Measurements from ENCODE around the gene HSBP1L1.
"Not testable (repeated sequence)": the region's sequence is repeated elsewhere in the genome, so short reads cannot be mapped to it uniquely, and the experiment has no call there.

HSBP1L1 gene

GRCh38 chr18:79945118-79946042 is 19.1 kb upstream of the HSBP1L1 start:
- DNase-seq = no peak

GRCh38 chr18:79947054-79947755 is 17.2 kb upstream of the HSBP1L1 start:
- DNase-seq = no peak

DNA sequence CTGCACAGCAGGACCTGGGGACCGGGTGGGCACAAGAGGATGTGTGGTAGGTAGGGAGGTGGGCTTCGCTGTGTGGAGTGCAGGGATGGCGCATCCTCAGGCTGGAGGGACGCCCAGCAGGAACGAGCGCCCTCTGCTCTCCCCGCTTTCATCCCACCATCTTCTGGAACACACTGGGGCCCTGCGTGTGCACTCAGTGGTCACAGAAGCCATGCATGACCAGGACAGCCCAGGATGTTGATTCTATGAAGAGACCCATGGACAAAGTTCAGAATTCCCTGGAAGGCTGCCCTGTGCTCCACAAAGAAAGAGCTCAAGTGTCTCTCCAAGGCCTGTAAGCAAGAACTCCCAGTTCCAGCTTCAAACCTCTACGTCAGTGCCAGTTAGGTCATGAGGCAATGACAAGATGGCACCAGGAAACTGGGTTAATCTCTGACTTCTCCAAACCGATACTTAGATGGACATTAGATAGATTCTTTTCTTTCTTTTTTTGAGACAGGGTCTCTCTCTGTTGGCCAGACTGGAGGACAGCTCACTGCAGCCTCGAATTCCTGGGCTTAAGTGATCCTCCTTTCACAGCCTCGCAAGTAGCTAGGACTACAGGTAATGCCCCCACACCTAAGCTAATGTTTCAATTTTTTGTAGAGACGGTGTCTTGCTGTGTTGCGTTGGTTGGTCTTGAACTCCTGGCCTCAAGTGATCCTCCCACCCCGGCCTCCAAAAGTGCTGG is 16.4 kb upstream of the HSBP1L1 start:
- DNase-seq = no peak

DNA sequence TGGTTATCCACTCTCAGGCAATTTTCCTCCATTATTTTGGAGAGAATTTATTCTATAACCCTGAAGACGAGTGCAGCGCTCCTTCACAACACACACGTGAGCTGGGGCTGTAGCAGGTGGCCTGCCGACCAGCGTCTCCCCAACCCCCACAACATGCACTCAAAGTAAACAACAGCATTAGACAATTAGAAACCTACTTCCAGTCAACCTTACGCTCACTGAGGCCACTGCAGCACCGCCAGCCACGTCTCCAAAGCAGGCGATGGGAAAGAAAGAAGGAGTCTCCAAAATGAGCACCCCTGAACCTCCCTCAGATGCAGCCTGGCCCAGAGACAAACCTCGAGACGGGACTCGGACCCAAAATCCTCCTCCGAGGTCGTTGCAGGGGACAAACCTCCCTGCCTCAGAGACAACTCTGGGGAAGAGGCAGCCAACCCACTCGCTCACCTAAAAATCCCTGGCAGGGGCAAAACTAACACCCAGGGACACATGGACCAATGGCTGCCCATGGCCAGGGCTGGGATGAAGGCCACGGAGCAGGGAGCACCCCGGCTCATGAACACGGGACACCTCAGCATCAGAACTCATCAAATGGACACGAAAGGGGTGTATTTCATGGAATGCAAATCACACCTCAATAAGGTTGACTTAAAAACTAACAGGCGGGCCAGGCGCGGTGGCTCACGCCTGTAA is 15.6 kb upstream of the HSBP1L1 start:
- no peak for DNase-seq

GRCh38 chr18:79949697-79950487 is 14.6 kb upstream of the HSBP1L1 start:
- peak; percentile 91 for DNase-seq

- DNase-seq = no peak
These were observed 13.7 kb upstream of the HSBP1L1 start for GRCh38 chr18:79950515-79951341.

DNA sequence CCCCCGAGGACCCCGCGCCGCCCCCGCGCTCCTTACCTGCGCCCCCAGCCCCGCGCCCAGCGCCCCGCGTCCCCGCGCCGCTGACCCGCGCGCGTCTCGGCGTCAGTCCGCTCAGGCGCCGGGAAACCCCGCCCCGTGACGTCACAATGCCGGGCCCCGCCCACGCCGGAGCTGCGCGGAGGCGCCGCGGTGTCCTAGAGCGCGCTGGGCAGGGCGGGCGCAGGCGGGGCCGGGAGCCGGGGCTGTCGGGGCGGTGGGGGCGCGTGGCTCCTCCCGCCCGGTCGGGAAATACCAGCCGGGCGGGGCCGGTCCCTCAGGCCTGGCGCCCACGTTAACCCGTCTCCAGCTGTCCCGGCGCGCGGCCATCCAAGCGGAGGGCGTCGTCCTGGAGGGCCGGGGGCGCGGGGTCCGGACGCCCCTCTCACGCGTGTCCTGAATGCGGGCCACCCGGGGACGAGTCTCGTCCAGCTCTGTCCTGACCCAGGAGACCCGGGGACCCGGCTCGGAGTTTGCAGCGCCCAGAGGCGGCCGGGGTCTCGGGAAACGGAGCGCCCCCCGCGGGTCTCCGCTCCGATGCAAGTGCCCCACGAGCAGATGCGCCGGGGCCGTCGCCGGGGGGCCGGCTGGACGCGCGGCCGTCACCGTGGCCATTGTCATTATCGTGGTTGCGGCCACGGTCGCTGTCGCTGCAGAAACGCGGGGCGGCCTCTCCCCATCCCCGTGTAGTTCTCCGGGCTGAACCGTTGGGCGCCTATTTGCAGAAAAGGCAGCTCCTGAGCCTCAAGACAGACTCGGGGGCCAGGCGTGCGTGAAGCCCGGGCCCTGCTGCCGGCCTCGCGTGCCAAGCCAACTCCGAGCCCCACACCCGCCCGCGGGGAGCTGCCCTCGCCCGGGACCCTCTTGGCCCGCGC is 12.6 kb upstream of the HSBP1L1 start, which contains the start of gene SLC66A2:
SLC66A2 (minus strand) TSS at position 109 of the 911 bp plus-strand sequence. CDS start 727 bp downstream, outside the sequence.
- DNase-seq = peak; percentile 55

DNA sequence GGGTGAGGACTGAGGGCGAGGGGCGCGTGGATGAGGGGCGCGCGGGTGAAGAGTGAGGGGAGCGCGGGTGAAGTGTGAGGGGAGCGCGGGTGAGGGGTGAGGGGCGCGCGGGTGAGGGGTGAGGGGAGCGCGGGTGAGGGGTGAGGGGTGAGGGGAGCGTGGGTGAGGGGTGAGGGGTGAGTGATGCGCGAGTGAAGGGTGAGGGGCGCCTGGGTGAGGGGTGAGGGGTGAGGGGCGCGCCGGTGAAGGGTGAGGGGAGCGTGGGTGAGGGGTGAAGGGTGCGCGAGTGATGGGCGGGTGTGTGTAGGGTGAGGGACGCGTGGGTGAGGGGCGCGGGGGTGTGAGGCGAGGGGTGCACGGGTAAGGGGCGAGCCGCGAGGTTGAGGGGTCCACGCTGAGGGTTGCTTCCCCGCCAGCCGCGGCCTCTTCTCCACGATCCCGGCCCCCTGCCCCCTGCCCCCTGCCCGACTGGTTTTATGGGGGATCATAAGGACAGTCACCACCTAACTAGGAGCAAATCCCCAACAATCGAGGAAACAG is 11.9 kb upstream of the HSBP1L1 start:
- DNase-seq = no peak

DNA sequence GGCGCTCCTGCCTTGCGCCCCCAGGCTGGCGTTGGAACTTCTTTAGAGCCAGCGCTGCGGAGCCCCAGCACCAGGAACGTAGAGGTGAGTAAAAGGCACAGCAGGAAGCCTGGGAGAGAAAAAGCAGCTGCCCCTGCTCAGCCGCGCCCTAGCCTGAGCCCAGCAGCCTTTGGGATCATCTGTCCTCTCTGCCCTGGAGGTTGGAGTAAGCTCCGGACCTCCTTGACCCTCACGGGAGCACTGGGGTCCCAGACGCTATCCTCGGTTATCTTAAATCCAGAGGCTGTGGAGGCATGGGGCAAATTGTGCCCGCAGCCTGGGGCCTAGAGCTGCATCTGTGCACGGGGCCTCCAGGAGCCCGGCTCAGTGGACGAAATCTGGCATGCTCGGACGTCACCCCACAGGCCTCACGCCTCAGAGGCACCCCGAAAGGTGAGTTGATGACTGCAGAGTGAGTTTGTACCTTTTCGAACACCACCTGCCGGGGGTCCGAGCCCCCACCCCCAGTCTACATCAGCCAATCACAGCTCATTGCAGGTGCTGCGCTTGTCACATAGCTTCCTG is 11.4 kb upstream of the HSBP1L1 start:
- no peak for DNase-seq

GRCh38 chr18:79953971-79954651 is 10.3 kb upstream of the HSBP1L1 start:
- no peak for DNase-seq

DNA sequence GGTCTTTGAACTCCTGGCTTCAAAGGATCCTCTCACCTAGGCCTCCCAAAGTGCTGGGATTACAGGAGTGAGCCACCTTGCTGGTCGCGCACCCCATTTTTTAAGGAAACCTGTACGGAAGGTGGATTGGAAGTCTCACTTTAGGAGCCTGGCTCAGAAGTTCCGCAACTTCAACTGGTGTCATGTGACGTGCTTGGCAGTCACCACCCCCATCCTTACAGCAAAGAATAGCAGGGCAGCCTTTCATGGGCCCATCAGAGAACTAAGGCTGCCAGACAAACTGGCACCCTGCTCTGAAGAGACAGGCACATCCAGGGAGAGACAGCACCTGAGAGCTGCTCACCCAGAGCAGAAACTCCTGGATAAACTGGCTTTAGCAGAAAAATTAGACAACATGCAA is 9.7 kb upstream of the HSBP1L1 start:
- DNase-seq = no peak

- no peak for DNase-seq
These were observed 9.0 kb upstream of the HSBP1L1 start for GRCh38 chr18:79955302-79956075.

- DNase-seq = no peak
These were observed 8.2 kb upstream of the HSBP1L1 start for GRCh38 chr18:79956276-79956675.

GRCh38 chr18:79958981-79959380 is 5.5 kb upstream of the HSBP1L1 start:
- DNase-seq = no peak

GRCh38 chr18:79960161-79960801 is 4.2 kb upstream of the HSBP1L1 start:
- DNase-seq = not testable (repeated sequence)

DNA sequence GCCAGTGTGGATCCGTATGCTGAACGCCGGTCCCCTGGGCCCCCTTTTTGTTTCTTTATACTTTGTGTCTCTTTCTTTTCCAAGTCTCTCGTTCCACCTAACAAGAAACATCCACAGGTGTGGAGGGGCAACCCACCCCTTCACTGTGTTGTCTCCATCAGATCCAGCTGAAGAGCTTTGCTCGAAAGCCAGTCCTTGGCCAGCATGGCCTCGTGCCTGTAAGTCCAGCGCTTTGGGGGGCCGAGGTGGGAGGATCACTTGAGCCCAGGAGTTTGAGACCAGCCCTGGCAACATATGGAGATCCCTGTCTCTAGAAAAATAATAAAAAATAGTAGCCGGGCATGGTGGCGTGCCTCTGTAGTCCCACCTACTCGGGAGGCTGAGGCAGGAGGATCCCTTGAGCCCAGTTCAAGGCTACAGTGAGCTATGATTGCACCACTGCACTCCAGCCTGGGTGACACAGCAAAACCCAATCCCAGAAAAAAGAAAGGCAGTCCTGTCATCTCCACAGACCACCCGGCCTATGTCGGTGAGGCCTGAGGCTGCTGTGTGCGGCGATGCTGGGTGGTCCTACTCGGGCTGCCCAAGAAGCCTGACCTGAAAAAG is 3.4 kb upstream of the HSBP1L1 start:
- no peak for DNase-seq
